Neural progenitor cell (in vitro differentiated cells): ENCODE measurements around the gene RGMB.

ENCODE experiments used
- EZH2 ChIP-seq: fragments of 200-600 bp; sonication (generic); IDR thresholded peaks from 2 replicates; pipeline ENCODE4 v1.6.1; 2017; ENCODE audit warnings: antibody characterized with exemption, mild to moderate bottlenecking, moderate library complexity
- TF ChIP-seq, protein P1 (sequence below): fragments of 200-600 bp; sonication (generic); IDR thresholded peaks from 2 replicates; pipeline ENCODE4 v1.5.1; 2017; ENCODE audit warnings: antibody characterized with exemption, mild to moderate bottlenecking

DNA sequence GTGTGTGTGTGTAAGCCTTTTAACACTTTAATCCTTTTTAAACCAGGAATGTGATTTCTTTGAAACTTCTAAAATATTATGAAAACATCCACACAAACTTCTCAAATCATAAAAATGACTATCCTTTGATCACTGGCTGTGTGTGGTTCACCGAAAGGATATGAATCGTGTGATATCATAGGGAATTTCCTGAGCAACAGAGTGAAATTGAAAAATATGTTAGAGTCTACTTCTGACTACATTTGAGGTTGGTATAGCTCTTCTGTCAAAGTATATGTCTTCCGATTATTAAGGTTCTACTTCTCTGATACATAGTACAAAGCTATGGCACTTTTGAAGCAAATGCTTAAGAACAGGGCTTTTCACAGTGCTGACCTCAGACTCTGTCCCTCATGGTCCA, 40.3 kb downstream of the RGMB start:
- TF ChIP-seq, protein P1, sequence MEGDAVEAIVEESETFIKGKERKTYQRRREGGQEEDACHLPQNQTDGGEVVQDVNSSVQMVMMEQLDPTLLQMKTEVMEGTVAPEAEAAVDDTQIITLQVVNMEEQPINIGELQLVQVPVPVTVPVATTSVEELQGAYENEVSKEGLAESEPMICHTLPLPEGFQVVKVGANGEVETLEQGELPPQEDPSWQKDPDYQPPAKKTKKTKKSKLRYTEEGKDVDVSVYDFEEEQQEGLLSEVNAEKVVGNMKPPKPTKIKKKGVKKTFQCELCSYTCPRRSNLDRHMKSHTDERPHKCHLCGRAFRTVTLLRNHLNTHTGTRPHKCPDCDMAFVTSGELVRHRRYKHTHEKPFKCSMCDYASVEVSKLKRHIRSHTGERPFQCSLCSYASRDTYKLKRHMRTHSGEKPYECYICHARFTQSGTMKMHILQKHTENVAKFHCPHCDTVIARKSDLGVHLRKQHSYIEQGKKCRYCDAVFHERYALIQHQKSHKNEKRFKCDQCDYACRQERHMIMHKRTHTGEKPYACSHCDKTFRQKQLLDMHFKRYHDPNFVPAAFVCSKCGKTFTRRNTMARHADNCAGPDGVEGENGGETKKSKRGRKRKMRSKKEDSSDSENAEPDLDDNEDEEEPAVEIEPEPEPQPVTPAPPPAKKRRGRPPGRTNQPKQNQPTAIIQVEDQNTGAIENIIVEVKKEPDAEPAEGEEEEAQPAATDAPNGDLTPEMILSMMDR, result no peak
- TF ChIP-seq EZH2, result no peak
